Kidney (tissue), 14 donors: ENCODE results near the gene CCDC146. TPM values are rescaled to one million over a fixed set of nuclear protein-coding genes. Genes with fewer than 3 reads are reported as not detected.
A peak's percentile ranks its signal among the peaks of the same experiment; 100 is the strongest.
"Not testable (repeated sequence)": the region's sequence is repeated elsewhere in the genome, so short reads cannot be mapped to it uniquely, and the experiment has no call there.

ENCODE experiments used
- DNase-seq, 5 donors: peaks; one replicate each; pipeline ENCODE4 v3.0.0-alpha.2; 2013 to 2020
- FAIRE-seq: peaks from 2 replicates; lab custom pipeline; 2012; peaks lifted over from hg19 to GRCh38; lab: Jason Lieb, UNC
- H3K27ac ChIP-seq, 2 donors: one replicate each; pipeline ENCODE4 v1.7.0; 2013; ENCODE audit warnings: low read depth in 2 of 2, low read length in 2 of 2, inconsistent platforms in 1 of 2
- H3K27me3 ChIP-seq: one replicate; pipeline ENCODE4 v1.7.1; 2013; ENCODE audit warnings: low read length, inconsistent platforms; ENCODE audit not compliant: control insufficient read depth, insufficient read depth
- H3K36me3 ChIP-seq, 3 donors: one replicate each; pipeline versions ENCODE4 v1.7.0 to v1.7.1; 2013; ENCODE audit warnings: low read length in 3 of 3, control low read depth in 1 of 3, inconsistent platforms in 1 of 3; ENCODE audit not compliant: insufficient read depth in 3 of 3, control insufficient read depth in 2 of 3
- H3K4me1 ChIP-seq, 3 donors: one replicate each; pipeline versions ENCODE4 v1.7.0 to v1.7.1; 2013; ENCODE audit warnings: low read length in 3 of 3, inconsistent platforms in 1 of 3, low read depth in 1 of 3; ENCODE audit not compliant: control insufficient read depth in 2 of 3, insufficient read depth in 2 of 3
- H3K4me3 ChIP-seq, 3 donors: one replicate each; pipeline versions ENCODE4 v1.7.0 to v1.8.1; 2013; ENCODE audit warnings: low read length in 3 of 3, control low read depth in 1 of 3, inconsistent platforms in 1 of 3
- H3K9ac ChIP-seq, 3 donors: one replicate each; pipeline versions ENCODE4 v1.7.0 to v1.7.1; 2013; ENCODE audit warnings: low read length in 3 of 3, control low read depth in 1 of 3, inconsistent platforms in 1 of 3
- H3K9me3 ChIP-seq, 3 donors: one replicate each; pipeline versions ENCODE4 v1.7.0 to v1.7.1; 2013; ENCODE audit warnings: low read length in 3 of 3, control low read depth in 1 of 3, inconsistent platforms in 1 of 3; ENCODE audit not compliant: control insufficient read depth in 2 of 3, insufficient read depth in 1 of 3
- intact Hi-C: fragments of 100-400 bp; cut with DNase I; formaldehyde crosslinking; loops from one replicate; pipeline ENCODE4 v1.11.1; 2022
- polyA plus RNA-seq: library from polyadenylated mRNA; stranded (reverse); fragments of 350-450 nt; fragmentation: Illumina TruSeq; extraction: RNeasy Lipid Tissue Mini Kit (QIAGEN cat#74804); gene quantifications from one replicate; pipeline ENCODE4 v1.2.3, GENCODE V29; 2014; ENCODE audit warnings: low read depth, low replicate concordance; ENCODE audit not compliant: insufficient read depth
- total RNA-seq: library from RNA; stranded (reverse); fragmentation: NEBNext Ultra II Directional; extraction: Animal tissue kit (Norgen Biotek cat#: 25700); gene quantifications from one replicate; pipeline ENCODE4 v1.2.1, GENCODE V29; 2021
- TF ChIP-seq, protein P1 (sequence below): IDR thresholded peaks from 3 replicates; pipeline ENCODE4 v1.5.1; 2012; ENCODE audit warnings: mild to moderate bottlenecking, moderate library complexity, borderline replicate concordance; ENCODE audit not compliant: insufficient read depth; ENCODE audit errors: extremely low read depth
- donor health status: control.
- donor health status: control.
- donor health status: control.
- donor health status: control.
- donor health status: control.
- donor health status: DM: yes; HTN: yes; CAD: no.
- donor health status: Normal renal cell carcinoma (clear cell type).

Gene CCDC146
- total and polyA plus RNA-seq, 2 donors from 2014 or later: 8.8 to 15.4 TPM

DNA sequence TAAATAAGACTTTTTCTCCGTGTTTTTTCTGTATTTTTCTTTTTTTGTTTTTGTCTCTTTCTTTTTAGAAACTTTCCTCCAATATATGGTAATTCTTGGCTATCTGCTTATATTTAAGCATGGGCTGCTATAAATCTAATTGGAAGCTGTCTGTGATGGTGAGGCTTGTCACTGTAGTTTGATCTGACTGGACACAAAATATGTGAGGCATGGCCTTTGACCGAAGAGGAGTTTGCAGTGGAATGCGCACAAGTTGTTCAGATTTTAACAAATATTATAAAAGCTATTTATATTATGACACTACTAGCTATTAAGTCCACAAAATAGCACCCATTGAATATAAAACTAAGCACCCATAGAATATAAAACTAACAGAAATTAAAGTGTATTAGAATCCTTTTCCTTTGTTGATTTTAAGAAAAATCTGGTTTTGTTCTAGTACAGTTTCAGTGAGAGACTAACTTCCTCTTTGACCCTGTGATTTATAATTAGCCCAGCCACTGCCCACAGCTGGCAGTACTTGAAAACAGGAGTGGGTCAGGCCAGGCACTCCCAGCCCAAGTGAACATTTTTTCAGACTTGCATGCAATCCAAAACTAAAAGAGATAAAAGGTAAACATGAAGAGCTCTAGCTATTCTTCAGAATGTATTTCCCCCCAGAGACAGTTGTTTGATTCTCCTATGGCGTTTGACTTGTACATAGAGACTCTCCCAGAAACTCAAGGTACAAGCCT lies 147.1 kb downstream of the CCDC146 start:
- H3K27ac ChIP-seq: peak overlapping the region; percentile 28 to 33

DNA sequence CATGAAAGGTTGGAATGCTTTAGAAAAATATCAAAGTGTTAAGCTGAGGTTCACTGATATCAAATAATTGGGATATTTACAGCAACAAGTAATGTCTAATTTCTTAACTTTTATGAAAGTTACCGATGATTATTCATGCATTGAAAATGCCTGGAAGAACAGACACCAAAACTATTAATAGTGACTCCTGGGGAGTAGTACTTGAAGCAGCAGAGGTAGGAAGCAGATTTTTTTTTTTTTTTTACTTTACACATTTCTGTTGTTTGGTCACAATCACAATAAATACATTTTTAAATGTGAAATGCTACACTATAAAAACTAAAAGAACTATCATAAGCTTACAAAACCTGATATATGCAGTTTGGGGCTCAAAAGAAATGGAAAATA lies 147.7 kb downstream of the CCDC146 start:
- FAIRE-seq: no peak
- intact Hi-C loops: no loop called here
- TF ChIP-seq, protein P1, sequence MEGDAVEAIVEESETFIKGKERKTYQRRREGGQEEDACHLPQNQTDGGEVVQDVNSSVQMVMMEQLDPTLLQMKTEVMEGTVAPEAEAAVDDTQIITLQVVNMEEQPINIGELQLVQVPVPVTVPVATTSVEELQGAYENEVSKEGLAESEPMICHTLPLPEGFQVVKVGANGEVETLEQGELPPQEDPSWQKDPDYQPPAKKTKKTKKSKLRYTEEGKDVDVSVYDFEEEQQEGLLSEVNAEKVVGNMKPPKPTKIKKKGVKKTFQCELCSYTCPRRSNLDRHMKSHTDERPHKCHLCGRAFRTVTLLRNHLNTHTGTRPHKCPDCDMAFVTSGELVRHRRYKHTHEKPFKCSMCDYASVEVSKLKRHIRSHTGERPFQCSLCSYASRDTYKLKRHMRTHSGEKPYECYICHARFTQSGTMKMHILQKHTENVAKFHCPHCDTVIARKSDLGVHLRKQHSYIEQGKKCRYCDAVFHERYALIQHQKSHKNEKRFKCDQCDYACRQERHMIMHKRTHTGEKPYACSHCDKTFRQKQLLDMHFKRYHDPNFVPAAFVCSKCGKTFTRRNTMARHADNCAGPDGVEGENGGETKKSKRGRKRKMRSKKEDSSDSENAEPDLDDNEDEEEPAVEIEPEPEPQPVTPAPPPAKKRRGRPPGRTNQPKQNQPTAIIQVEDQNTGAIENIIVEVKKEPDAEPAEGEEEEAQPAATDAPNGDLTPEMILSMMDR: no peak
- Histone ChIP-seq H3K4me1 (peaks cover 0 to 18% (median 8%) of the 10 kb centered on the region in 3 donors), H3K27me3 (no peaks in the 10 kb centered on the region), H3K9me3 (no peaks in the 10 kb centered on the region), H3K4me3 (no peak overlapping the region), H3K9ac (no peak overlapping the region), H3K36me3 (no peaks in the 10 kb centered on the region), H3K27ac (peak overlapping the region; percentile 28 to 48)
- no peak for DNase-seq

More for the DNA sequence above, 147.1 kb downstream of the CCDC146 start:
- DNase-seq (no peak), FAIRE-seq (no peak)
- H3K9me3 ChIP-seq: no peaks in the 10 kb centered on the region
- no peak overlapping the region for H3K9ac ChIP-seq
- H3K4me1 ChIP-seq: peaks cover 0 to 18% (median 8%) of the 10 kb centered on the region in 3 donors
- no peak overlapping the region for H3K4me3 ChIP-seq
- no peaks in the 10 kb centered on the region for H3K27me3 ChIP-seq
- TF ChIP-seq, protein P1: no peak
- no peaks in the 10 kb centered on the region for H3K36me3 ChIP-seq
- intact Hi-C loops: no loop called here

DNA sequence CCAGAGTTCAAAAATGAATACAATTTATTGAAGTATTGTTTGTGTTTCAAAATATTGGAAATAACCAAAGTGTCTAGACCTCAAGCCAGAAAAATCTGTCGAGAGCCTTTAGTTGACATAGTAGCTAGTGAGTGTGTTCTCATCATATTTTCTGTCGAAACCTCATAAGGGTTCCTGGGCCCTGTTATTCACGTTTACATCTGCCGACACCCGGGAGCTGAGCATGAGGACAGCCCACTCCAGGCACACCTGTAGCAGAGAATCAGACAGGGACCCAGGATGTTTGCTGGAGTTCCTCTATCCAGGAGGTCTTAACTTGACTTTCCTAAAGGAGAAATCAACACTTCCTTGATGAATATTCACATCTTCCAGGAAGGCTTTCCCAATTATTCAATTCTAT lies 149.4 kb downstream of the CCDC146 start:
- Histone ChIP-seq H3K9me3 (no peaks in the 10 kb centered on the region), H3K36me3 (no peaks in the 10 kb centered on the region), H3K27ac (no peak overlapping the region), H3K9ac (no peak overlapping the region), H3K27me3 (no peaks in the 10 kb centered on the region), H3K4me1 (peaks cover 0 to 18% (median 8%) of the 10 kb centered on the region in 3 donors), H3K4me3 (no peak overlapping the region)
- FAIRE-seq (no peak), DNase-seq (no peak)
- intact Hi-C loops: no loop called here
- TF ChIP-seq, protein P1: no peak

DNA sequence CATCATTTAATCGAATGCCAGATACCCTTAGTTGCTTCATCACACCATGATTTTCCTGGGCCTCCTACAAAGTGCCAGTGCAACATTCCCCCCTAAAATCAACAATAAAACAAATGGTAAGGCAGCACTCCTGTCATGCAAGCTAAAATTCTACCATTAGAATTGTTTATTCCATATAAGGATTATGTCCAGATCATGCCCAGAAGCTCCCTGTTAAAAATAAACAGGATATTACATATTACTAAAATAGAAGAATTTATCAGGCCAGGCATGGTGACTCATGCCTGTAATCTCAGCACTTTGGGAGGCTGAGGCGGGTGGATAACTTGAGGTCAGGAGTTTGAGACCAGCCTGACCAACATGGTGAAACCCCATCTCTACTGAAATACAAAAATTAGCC lies 153.2 kb downstream of the CCDC146 start:
- H3K27me3 ChIP-seq, H3K9me3 ChIP-seq, H3K4me1 ChIP-seq, H3K27ac ChIP-seq, H3K9ac ChIP-seq, DNase-seq, FAIRE-seq, H3K36me3 ChIP-seq, H3K4me3 ChIP-seq, intact Hi-C loops: not testable (repeated sequence)
